Glomerular visceral epithelial cell (primary cell): Measurements from ENCODE around the gene IL3.
A peak's percentile ranks its signal among the peaks of the same experiment; 100 is the strongest.
"Not testable (repeated sequence)": the region's sequence is repeated elsewhere in the genome, so short reads cannot be mapped to it uniquely, and the experiment has no call there.

Experiments
- DNase-seq: peaks from one replicate; pipeline ENCODE4 v3.0.0-alpha.2; 2016; ENCODE audit errors: extremely low spot score

The IL3 gene

GRCh38 chr5:132093271-132093670 lies 32.8 kb downstream of the IL3 start:
- DNase-seq: no peak

DNA sequence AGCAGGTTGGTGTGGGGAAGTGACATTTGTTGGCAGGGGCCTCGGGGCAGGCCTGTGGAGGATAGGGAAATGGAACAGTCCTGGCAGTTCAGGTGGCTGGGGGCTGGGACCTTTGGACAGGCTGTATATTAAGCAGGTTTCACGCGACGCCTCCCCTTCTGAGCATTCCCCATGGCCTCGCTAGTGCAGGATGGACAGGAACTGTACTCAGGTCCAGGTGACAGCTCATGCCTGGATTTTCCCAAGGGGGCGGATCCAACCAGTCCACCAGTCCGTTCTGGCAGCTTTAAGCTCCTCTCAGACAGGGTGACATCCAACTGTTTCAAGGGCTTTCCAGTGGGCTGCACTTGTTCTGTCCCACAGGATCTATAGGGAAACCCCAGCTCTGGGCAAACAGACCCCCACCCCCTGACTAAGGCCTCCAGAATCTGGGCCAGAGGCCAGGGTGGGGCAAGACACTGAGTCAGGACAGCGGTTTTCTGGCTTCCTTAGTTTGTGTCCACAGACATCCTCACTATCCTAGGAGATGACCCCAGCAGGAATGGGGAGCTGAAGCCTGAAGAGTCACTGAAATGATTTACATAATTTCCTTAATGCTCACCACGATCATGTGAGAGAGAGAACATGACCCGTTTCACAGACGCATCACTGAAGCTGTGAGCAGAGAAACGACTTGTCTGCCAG lies 34.1 kb downstream of the IL3 start:
- peak; percentile 100 for DNase-seq

GRCh38 chr5:132095077-132095410 lies 34.6 kb downstream of the IL3 start:
- DNase-seq: no peak

GRCh38 chr5:132095424-132095972 lies 35.0 kb downstream of the IL3 start:
- DNase-seq: peak; percentile 72

DNA sequence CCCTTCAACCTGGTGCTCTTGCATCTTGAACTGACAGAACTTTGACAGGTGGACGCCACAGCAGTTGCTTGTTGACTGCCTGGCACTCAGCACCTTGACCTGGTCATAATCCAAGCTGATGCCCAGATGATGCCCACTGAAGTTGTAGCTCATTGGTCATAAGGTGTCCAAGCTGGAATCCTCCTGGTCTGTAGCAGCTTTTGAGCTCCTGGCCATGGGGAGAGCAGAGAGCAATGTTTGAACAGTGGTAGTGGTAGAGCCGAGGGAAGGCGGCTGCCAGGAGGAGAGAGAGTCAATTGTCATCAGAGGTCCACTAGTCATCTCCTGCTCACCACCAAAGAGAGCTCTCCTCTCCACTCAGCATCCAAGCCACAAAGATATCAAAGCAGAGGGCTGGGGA lies 36.4 kb downstream of the IL3 start:
- no peak for DNase-seq

- DNase-seq: peak; percentile 63
Observed at GRCh38 chr5:132098151-132098594, 37.7 kb downstream of the IL3 start.

GRCh38 chr5:132098621-132099020 lies 38.2 kb downstream of the IL3 start:
- DNase-seq: no peak

- DNase-seq: no peak
Observed at GRCh38 chr5:132099076-132099748, 38.8 kb downstream of the IL3 start.

- DNase-seq: no peak
Observed at GRCh38 chr5:132099905-132100304, 39.5 kb downstream of the IL3 start.

DNA sequence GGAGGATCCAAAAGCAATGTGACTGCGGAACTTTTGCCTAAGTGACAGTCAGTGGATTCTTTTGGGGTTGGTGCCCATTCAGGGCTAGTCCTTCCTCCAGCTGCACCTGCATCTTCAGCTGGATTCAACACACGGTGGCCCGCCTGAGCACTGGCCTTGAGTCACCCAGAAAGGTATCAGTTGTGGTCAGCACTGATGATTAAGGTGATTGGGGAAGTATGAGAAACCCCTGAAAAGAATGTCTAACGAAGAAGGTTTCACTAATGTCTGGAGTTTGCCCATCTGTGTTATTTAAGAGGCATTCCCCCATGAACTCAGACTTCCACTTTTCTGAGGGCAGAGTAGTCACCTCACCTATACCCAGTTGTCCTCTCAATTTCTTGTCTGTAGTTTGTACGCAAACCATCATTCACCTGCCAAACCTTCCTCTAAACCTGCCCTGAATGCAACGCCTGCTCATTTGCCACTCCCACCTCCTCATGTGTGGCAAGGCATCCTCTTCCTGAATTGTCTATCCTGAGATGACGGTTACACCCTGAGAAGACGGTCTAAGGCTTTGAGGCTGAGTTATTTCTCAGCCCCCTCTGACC lies 40.3 kb downstream of the IL3 start:
- DNase-seq: peak; percentile 49

GRCh38 chr5:132101385-132101880 lies 41.0 kb downstream of the IL3 start:
- DNase-seq: no peak

- peak; percentile 49 for DNase-seq
Observed at GRCh38 chr5:132102101-132102701, 41.7 kb downstream of the IL3 start.

DNA sequence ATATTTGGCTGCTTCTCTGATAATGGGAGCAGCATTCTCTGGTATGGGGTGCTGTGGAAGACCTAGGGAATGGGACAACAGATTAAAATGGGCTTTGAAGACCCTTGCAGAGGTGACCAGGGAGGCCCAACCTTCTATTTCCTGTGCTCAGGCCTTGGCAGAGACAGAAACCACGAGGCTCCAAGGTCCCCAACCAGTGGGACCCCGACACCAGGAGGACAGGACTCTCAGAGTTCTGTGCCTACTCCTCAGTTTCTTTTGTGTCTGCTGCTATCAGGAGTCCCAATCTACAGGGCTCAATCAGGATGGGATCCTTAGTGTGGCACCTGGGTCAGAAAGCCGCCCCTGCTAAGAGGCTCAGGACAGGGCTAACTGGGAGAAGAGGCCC lies 42.5 kb downstream of the IL3 start:
- DNase-seq: no peak

DNA sequence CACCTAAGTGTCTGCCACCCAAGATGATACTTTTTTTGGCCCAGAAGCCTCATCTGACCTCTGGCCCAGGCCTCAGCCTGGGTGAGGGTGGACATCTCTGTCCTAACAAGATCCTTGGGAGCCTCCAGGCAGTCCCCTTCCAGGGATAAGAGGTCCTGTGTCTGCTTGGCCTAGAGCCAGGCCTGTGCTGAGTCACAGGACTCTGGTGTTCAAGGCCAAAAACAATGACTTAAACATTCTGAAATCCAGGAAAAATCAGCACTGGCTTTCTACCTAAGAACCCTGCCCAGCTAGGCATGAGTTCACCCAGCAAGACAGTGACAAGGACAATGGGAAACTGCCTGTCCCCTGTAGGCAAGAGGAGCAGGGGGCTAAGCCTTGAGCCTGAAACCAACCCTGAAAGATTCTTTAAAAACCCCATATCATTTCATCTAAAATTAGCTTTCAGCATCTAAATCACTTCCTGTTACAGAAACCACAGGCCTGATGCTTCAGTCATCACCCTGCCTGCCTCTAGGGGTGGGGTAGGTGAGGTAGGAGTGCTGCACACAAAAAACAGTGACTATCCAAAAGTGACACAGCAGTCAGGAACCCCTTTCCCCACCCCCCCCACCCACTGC lies 43.0 kb downstream of the IL3 start:
- DNase-seq: peak; percentile 95

- DNase-seq: no peak
Observed at GRCh38 chr5:132103969-132104391, 43.5 kb downstream of the IL3 start.

DNA sequence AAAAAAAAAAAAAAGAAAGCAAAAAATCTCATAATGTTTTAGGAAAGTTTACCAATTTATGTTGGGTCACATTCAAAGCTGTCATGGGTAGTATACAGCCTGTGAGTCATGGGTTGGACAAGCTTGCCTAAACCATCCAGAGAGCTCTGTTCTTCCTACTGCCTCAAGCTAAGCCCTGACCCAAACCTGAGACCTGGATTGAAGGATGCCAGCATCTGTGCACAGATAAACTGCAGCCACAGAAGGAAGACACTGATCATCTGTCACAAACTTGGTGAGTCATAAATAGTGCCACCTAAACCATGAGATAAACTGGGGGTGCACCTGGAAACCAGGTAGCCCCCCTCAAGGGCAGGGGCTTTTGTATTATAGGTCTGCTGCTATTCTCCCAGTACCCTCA lies 44.1 kb downstream of the IL3 start:
- DNase-seq: no peak

DNA sequence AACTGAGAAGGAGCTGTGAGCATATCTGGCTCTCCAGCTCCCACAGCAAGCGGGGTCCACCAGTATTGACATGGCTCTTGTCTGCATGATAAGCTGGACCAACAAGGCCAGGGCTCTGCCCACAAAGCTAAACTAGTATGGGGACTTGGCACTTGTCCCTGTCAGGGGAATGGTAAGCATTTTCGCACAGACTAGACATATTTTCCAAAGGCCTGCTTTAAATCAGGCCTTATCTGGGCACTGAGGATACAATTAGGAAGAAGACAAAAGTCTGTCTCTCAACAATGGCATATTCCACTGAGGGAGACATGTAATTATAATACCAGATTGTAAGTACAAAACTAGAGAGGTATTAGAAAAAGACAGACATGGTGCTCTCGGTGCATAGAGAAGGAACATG lies 45.2 kb downstream of the IL3 start:
- no peak for DNase-seq

- not testable (repeated sequence) for DNase-seq
Observed at GRCh38 chr5:132108495-132108894, 48.0 kb downstream of the IL3 start.

GRCh38 chr5:132108957-132109356 lies 48.5 kb downstream of the IL3 start:
- DNase-seq: not testable (repeated sequence)

- no peak for DNase-seq
Observed at GRCh38 chr5:132109494-132110053, 49.1 kb downstream of the IL3 start.

DNA sequence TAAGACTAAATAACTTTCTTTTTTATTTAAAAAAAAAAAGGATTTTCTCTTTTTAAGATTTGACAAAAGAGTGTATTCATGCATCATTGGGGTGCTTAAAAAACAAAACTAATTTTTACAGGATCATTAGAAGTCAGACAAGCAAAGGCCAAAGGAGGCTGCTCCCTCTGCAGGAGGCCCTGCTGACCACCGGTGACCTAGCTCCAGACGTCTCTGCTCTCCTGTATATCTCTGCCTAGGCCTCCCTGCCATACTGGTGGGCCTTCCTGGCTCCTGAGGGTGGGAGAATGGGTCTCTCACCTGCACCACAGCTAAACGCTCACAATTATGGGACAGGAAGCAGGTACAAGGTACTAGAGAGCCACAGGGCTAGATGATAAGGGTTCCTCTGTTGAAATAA lies 49.7 kb downstream of the IL3 start:
- no peak for DNase-seq

GRCh38 chr5:132110930-132111329 lies 50.5 kb downstream of the IL3 start:
- no peak for DNase-seq
